ENCODE data around the gene CFAP157. TPM values are rescaled to one million over a fixed set of nuclear protein-coding genes. Genes with fewer than 3 reads are reported as not detected.

CFAP157 gene
- total RNA-seq, 1 donor from 2014 or later: 0.34 TPM

GRCh38 chr9:127726871-127727270, 20.1 kb downstream of the CFAP157 start:
- H3K4me1 Mint-ChIP-seq: no peaks in the 10 kb centered on the region

GRCh38 chr9:127728808-127729207, 22.0 kb downstream of the CFAP157 start:
- Mint-ChIP-seq H3K4me3 (no peak overlapping the region), H3K36me3 (no peaks in the 10 kb centered on the region), H3K27ac (no peak overlapping the region), H3K27me3 (ENCODE audit: low read depth) (no peaks in the 10 kb centered on the region), H3K4me1 (peaks cover 3% of the 10 kb centered on the region), H3K9me3 (no peaks in the 10 kb centered on the region)
- DNase-seq (ENCODE audit: low spot score in 2 of 2, unreplicated experiment in 2 of 2): no peak
- no peak for TF ChIP-seq CTCF (IDR thresholded peaks at IDR 0.05; ENCODE audit: unreplicated experiment)

More at GRCh38 chr9:127726871-127727270, 20.1 kb downstream of the CFAP157 start:
- TF ChIP-seq CTCF (IDR thresholded peaks at IDR 0.05; ENCODE audit: unreplicated experiment): no peak
- DNase-seq (ENCODE audit: low spot score in 2 of 2, unreplicated experiment in 2 of 2): no peak
- Mint-ChIP-seq H3K27me3 (ENCODE audit: low read depth) (no peaks in the 10 kb centered on the region), H3K27ac (no peak overlapping the region), H3K4me3 (no peak overlapping the region), H3K9me3 (no peaks in the 10 kb centered on the region), H3K36me3 (no peaks in the 10 kb centered on the region)

- TF ChIP-seq CTCF (IDR thresholded peaks at IDR 0.05; ENCODE audit: unreplicated experiment): no peak
- H3K27me3 Mint-ChIP-seq (ENCODE audit: low read depth): no peaks in the 10 kb centered on the region
- peaks cover 10% of the 10 kb centered on the region for H3K4me1 Mint-ChIP-seq
- no peaks in the 10 kb centered on the region for H3K36me3 Mint-ChIP-seq
- no peak for DNase-seq (ENCODE audit: low spot score in 2 of 2, unreplicated experiment in 2 of 2)
- H3K27ac Mint-ChIP-seq: no peak overlapping the region
- no peak overlapping the region for H3K4me3 Mint-ChIP-seq
- no peaks in the 10 kb centered on the region for H3K9me3 Mint-ChIP-seq
Measured at GRCh38 chr9:127729522-127730256, 22.9 kb downstream of the CFAP157 start.

- no peak for TF ChIP-seq CTCF (IDR thresholded peaks at IDR 0.05; ENCODE audit: unreplicated experiment)
- no peak for DNase-seq (ENCODE audit: low spot score in 2 of 2, unreplicated experiment in 2 of 2)
- H3K4me1 Mint-ChIP-seq: peaks cover 10% of the 10 kb centered on the region
- H3K4me3 Mint-ChIP-seq: no peak overlapping the region
- H3K9me3 Mint-ChIP-seq: no peaks in the 10 kb centered on the region
- no peak overlapping the region for H3K27ac Mint-ChIP-seq
- H3K27me3 Mint-ChIP-seq (ENCODE audit: low read depth): no peaks in the 10 kb centered on the region
- no peaks in the 10 kb centered on the region for H3K36me3 Mint-ChIP-seq
Measured at GRCh38 chr9:127730262-127730661, 23.5 kb downstream of the CFAP157 start.

GRCh38 chr9:127730799-127731410, 24.1 kb downstream of the CFAP157 start:
- Mint-ChIP-seq H3K4me1 (peaks cover 10% of the 10 kb centered on the region), H3K4me3 (no peak overlapping the region), H3K36me3 (no peaks in the 10 kb centered on the region), H3K9me3 (no peaks in the 10 kb centered on the region), H3K27me3 (ENCODE audit: low read depth) (no peaks in the 10 kb centered on the region), H3K27ac (no peak overlapping the region)
- DNase-seq (ENCODE audit: low spot score in 2 of 2, unreplicated experiment in 2 of 2): no peak
- TF ChIP-seq CTCF (IDR thresholded peaks at IDR 0.05; ENCODE audit: unreplicated experiment): no peak

Data from mesothelial cell of epicardium (in vitro differentiated cells).